H9 (cell line): Measurements from ENCODE around the gene TPGS2. TPM values are rescaled to one million over a fixed set of nuclear protein-coding genes. Genes with fewer than 3 reads are reported as not detected.

Experiments
- DNase-seq: peaks from one replicate; pipeline ENCODE4 v3.0.0-alpha.2; 2017
- H2AFZ ChIP-seq: one replicate; pipeline ENCODE4 v1.6.1; 2013; ENCODE audit warnings: mild to moderate bottlenecking, low read length, control low read depth, moderate library complexity
- H2AK5ac ChIP-seq: 2 replicates; pipeline ENCODE4 v1.6.1; 2013; ENCODE audit warnings: low read length, control low read depth, mixed read lengths; ENCODE audit not compliant: insufficient read length
- H2BK120ac ChIP-seq: one replicate; pipeline ENCODE4 v1.6.1; 2013; ENCODE audit warnings: low read depth, mild to moderate bottlenecking, low read length, control low read depth, inconsistent platforms; ENCODE audit not compliant: poor library complexity, severe bottlenecking
- H2BK12ac ChIP-seq: 2 replicates; pipeline ENCODE4 v1.6.1; 2013; ENCODE audit warnings: low read length, control low read depth, mixed read lengths, low read depth; ENCODE audit not compliant: insufficient read length
- H2BK15ac ChIP-seq: 2 replicates; pipeline ENCODE4 v1.6.1; 2013; ENCODE audit warnings: low read depth, low read length, control low read depth
- H2BK20ac ChIP-seq: one replicate; pipeline ENCODE4 v1.6.1; 2013; ENCODE audit warnings: low read depth, mild to moderate bottlenecking, low read length, control low read depth, inconsistent platforms; ENCODE audit not compliant: poor library complexity, severe bottlenecking
- H2BK5ac ChIP-seq: 2 replicates; pipeline ENCODE4 v1.6.1; 2013; ENCODE audit warnings: low read length, control low read depth, mixed read lengths; ENCODE audit not compliant: insufficient read length
- H3K14ac ChIP-seq: 2 replicates; pipeline ENCODE4 v1.6.1; 2013; ENCODE audit warnings: low read length, control low read depth; ENCODE audit not compliant: insufficient read depth
- H3K18ac ChIP-seq: 2 replicates; pipeline ENCODE4 v1.6.1; 2013; ENCODE audit warnings: low read depth, mild to moderate bottlenecking, mixed read lengths, low read length, control low read depth; ENCODE audit not compliant: insufficient read length
- H3K23ac ChIP-seq: 2 replicates; pipeline ENCODE4 v1.6.1; 2013; ENCODE audit warnings: low read length, control low read depth, mixed read lengths, low read depth; ENCODE audit not compliant: insufficient read length
- H3K23me2 ChIP-seq: 2 replicates; pipeline ENCODE4 v1.6.1; 2013; ENCODE audit warnings: low read depth, mild to moderate bottlenecking, mixed read lengths, low read length, control low read depth; ENCODE audit not compliant: insufficient read length, poor library complexity, severe bottlenecking
- H3K27ac ChIP-seq: 2 replicates; pipeline ENCODE4 v1.5.1; 2013; ENCODE audit warnings: low read length, control low read depth, mixed read lengths, low read depth; ENCODE audit not compliant: insufficient read length
- H3K27me3 ChIP-seq: 2 replicates; pipeline ENCODE4 v1.6.1; 2013; ENCODE audit warnings: low read length, control low read depth, inconsistent platforms; ENCODE audit not compliant: insufficient read depth
- H3K4ac ChIP-seq: 2 replicates; pipeline ENCODE4 v1.6.1; 2013; ENCODE audit warnings: low read depth, mild to moderate bottlenecking, control low read depth, inconsistent platforms, low read length, moderate library complexity
- H3K4me1 ChIP-seq: 2 replicates; pipeline ENCODE4 v1.6.1; 2013; ENCODE audit warnings: low read length, control low read depth, inconsistent platforms; ENCODE audit not compliant: insufficient read depth
- H3K4me2 ChIP-seq: 2 replicates; pipeline ENCODE4 v1.6.1; 2013; ENCODE audit warnings: low read length, control low read depth, mixed read lengths; ENCODE audit not compliant: insufficient read length, insufficient read depth
- H3K56ac ChIP-seq: 2 replicates; pipeline ENCODE4 v1.6.1; 2013; ENCODE audit warnings: low read depth, mild to moderate bottlenecking, mixed read lengths, low read length, control low read depth; ENCODE audit not compliant: insufficient read length
- H3K79me1 ChIP-seq: 2 replicates; pipeline ENCODE4 v1.6.1; 2013; ENCODE audit warnings: low read depth, mild to moderate bottlenecking, moderate library complexity, low read length, control low read depth, inconsistent platforms; ENCODE audit not compliant: insufficient read depth, poor library complexity, severe bottlenecking
- H3K79me2 ChIP-seq: 2 replicates; pipeline ENCODE4 v1.6.1; 2013; ENCODE audit warnings: low read length, control low read depth, inconsistent platforms; ENCODE audit not compliant: insufficient read depth
- H3K9ac ChIP-seq: 2 replicates; pipeline ENCODE4 v1.6.1; 2013; ENCODE audit warnings: low read length, control low read depth, mixed read lengths; ENCODE audit not compliant: insufficient read length; ENCODE audit errors: extremely low read depth
- H3K9me3 ChIP-seq: one replicate; pipeline ENCODE4 v1.6.1; 2013; ENCODE audit warnings: low read depth, low read length, inconsistent platforms; ENCODE audit not compliant: control insufficient read depth
- H3T11ph ChIP-seq: one replicate; pipeline ENCODE4 v1.6.1; 2013; ENCODE audit warnings: mild to moderate bottlenecking, low read length, control low read depth, inconsistent platforms
- H4K20me1 ChIP-seq: one replicate; pipeline ENCODE4 v1.6.1; 2013; ENCODE audit not compliant: control insufficient read depth, insufficient read length, insufficient read depth
- H4K5ac ChIP-seq: 2 replicates; pipeline ENCODE4 v1.6.1; 2013; ENCODE audit warnings: low read depth, mild to moderate bottlenecking, mixed read lengths, low read length, control low read depth; ENCODE audit not compliant: insufficient read length
- H4K8ac ChIP-seq: replicated peaks from 2 replicates; pipeline ENCODE4 v1.6.1; 2013; ENCODE audit warnings: low read length, control low read depth, mixed read lengths, low read depth; ENCODE audit not compliant: insufficient read length
- H4K91ac ChIP-seq: 2 replicates; pipeline ENCODE4 v1.6.1; 2013; ENCODE audit warnings: low read depth, mild to moderate bottlenecking, moderate library complexity, mixed read lengths, low read length, control low read depth; ENCODE audit not compliant: insufficient read length
- H3K27ac Mint-ChIP-seq, 3 experiments: 2 replicates in 2 of 3; 3 replicates in 1 of 3; pipeline ENCODE4 v1.8.0; 2020 to 2021; ENCODE audit warnings: mixed read lengths in 3 of 3, mild to moderate bottlenecking in 1 of 3, moderate library complexity in 1 of 3
- H3K27me3 Mint-ChIP-seq: 2 replicates; pipeline ENCODE4 v1.8.0; 2021; ENCODE audit warnings: low read depth, mild to moderate bottlenecking, moderate library complexity, mixed read lengths
- H3K36me3 Mint-ChIP-seq, 3 experiments: 2 replicates in 2 of 3; 3 replicates in 1 of 3; pipeline ENCODE4 v1.8.0; 2020 to 2021; ENCODE audit warnings: low read depth in 3 of 3, mixed read lengths in 3 of 3; ENCODE audit not compliant: insufficient read depth in 1 of 3
- H3K4me1 Mint-ChIP-seq, 2 experiments: 2 replicates each; pipeline ENCODE4 v1.8.0; 2020; ENCODE audit warnings: mixed read lengths in 2 of 2
- H3K4me3 Mint-ChIP-seq, 2 experiments: 2 replicates in 1 of 2; 3 replicates in 1 of 2; pipeline ENCODE4 v1.8.0; 2020 to 2021; ENCODE audit warnings: mild to moderate bottlenecking in 2 of 2, mixed read lengths in 2 of 2, moderate library complexity in 1 of 2
- H3K9me3 Mint-ChIP-seq, 2 experiments: 2 replicates in 1 of 2; 3 replicates in 1 of 2; pipeline ENCODE4 v1.8.0; 2020; ENCODE audit warnings: mild to moderate bottlenecking in 2 of 2, mixed read lengths in 2 of 2, moderate library complexity in 1 of 2
- CTCF ChIP-seq: fragments of 200-600 bp; sonication (generic); conservative IDR thresholded peaks from 3 replicates; pipeline ENCODE4 v1.8.0; 2021; ENCODE audit warnings: antibody characterized with exemption, mild to moderate bottlenecking
- WGBS: extraction: QIAGEN DNeasy Blood & Tissue Kit; methylation state at CpG from one replicate; pipeline ENCODE4 v1.1.7; 2013; ENCODE audit warnings: missing lambda C conversion rate, low lambda C conversion rate, mixed read lengths; ENCODE audit not compliant: insufficient read length; ENCODE audit errors: extremely low coverage; 5-methylcytosine and 5-hydroxymethylcytosine counted together
- total RNA-seq: library from RNA; stranded (reverse); gene quantifications from 2 replicates; pipeline ENCODE4 v1.2.1, GENCODE V29; 2021

The TPGS2 gene
- total RNA-seq, 1 experiment from 2014 or later, result 147 TPM

GRCh38 chr18:36850527-36851201, 21.9 kb upstream of the TPGS2 start:
- no peaks in the 10 kb centered on the region for H3K4me1 Mint-ChIP-seq
- H4K20me1 ChIP-seq, result no peaks in the 10 kb centered on the region
- H2BK120ac ChIP-seq, result no peak overlapping the region
- H3K4ac ChIP-seq, result no peak overlapping the region
- H2BK15ac ChIP-seq, result no peak overlapping the region
- no peak overlapping the region for H2AFZ ChIP-seq
- no peaks in the 10 kb centered on the region for H3K79me1 ChIP-seq
- H3K27ac Mint-ChIP-seq, result no peak overlapping the region
- H3K79me2 ChIP-seq, result no peaks in the 10 kb centered on the region
- H3K4me2 ChIP-seq, result no peak overlapping the region
- H3K23ac ChIP-seq, result no peak overlapping the region
- no peak overlapping the region for H2BK20ac ChIP-seq
- H3K56ac ChIP-seq, result no peak overlapping the region
- no peaks in the 10 kb centered on the region for H3K4me1 ChIP-seq
- H3K9ac ChIP-seq, result no peak overlapping the region
- H3K27me3 Mint-ChIP-seq, result no peaks in the 10 kb centered on the region
- H4K5ac ChIP-seq, result no peak overlapping the region
- H3K27ac ChIP-seq, result no peak overlapping the region
- no peak overlapping the region for H2BK5ac ChIP-seq
- no peak overlapping the region for H3K18ac ChIP-seq
- no peaks in the 10 kb centered on the region for H3K27me3 ChIP-seq
- TF ChIP-seq CTCF, result no peak
- DNase-seq, result no peak
- no peak overlapping the region for H2AK5ac ChIP-seq
- H2BK12ac ChIP-seq, result no peak overlapping the region
- H3K14ac ChIP-seq, result no peak overlapping the region
- no peak overlapping the region for H3T11ph ChIP-seq
- peaks cover 3 to 7% of the 10 kb centered on the region in 2 experiments; a peak in 4 of 5 replicates for H3K9me3 Mint-ChIP-seq
- no peak overlapping the region for H3K4me3 Mint-ChIP-seq
- no peaks in the 10 kb centered on the region for H3K9me3 ChIP-seq
- H3K23me2 ChIP-seq, result no peaks in the 10 kb centered on the region
- WGBS, result no CpG with 5 or more reads among the region's 1 CpG
- no peak overlapping the region for H4K8ac ChIP-seq
- peaks cover 11 to 21% (median 12%) of the 10 kb centered on the region in 3 experiments; a peak in 6 of 7 replicates for H3K36me3 Mint-ChIP-seq
- H4K91ac ChIP-seq, result no peak overlapping the region
